Spleen (tissue), 11 donors: ENCODE data around the gene RASL11B. TPM values are rescaled to one million over a fixed set of nuclear protein-coding genes. Genes with fewer than 3 reads are reported as not detected.

Experiments used
- DNase-seq: peaks from one replicate; pipeline ENCODE4 v3.0.0-alpha.2; 2020
- H3K27ac ChIP-seq, 8 donors: fragments of 200-600 bp; sonication (generic) in 7 of 8; 1 replicate in 4 of 8; 2 replicates in 4 of 8; pipeline versions ENCODE4 v1.5.0 to v1.8.0; 2016 to 2021; ENCODE audit warnings: inconsistent platforms in 4 of 8, mild to moderate bottlenecking in 4 of 8, moderate library complexity in 1 of 8
- H3K27me3 ChIP-seq, 7 donors: fragments of 200-600 bp; sonication (generic) in 6 of 7; replicated peaks in 1 of 7; 1 replicate in 4 of 7; 2 replicates in 3 of 7; pipeline versions ENCODE4 v1.5.0 to v1.8.0; 2016 to 2021; ENCODE audit warnings: inconsistent platforms in 3 of 7, mild to moderate bottlenecking in 1 of 7
- H3K36me3 ChIP-seq, 6 donors: fragments of 200-600 bp; sonication (generic) in 5 of 6; 1 replicate in 4 of 6; 2 replicates in 2 of 6; pipeline versions ENCODE4 v1.5.0 to v1.8.0; 2016 to 2021; ENCODE audit warnings: inconsistent platforms in 2 of 6
- H3K4me1 ChIP-seq, 6 donors: fragments of 200-600 bp; sonication (generic) in 5 of 6; 1 replicate in 3 of 6; 2 replicates in 3 of 6; pipeline versions ENCODE4 v1.5.0 to v1.8.0; 2016 to 2021; ENCODE audit warnings: inconsistent platforms in 3 of 6
- H3K4me3 ChIP-seq, 8 donors: fragments of 200-600 bp; sonication (generic) in 7 of 8; 1 replicate in 4 of 8; 2 replicates in 4 of 8; pipeline versions ENCODE4 v1.5.0 to v1.8.0; 2016 to 2021; ENCODE audit warnings: inconsistent platforms in 4 of 8, mild to moderate bottlenecking in 4 of 8, moderate library complexity in 2 of 8
- H3K9me3 ChIP-seq, 8 donors: fragments of 200-600 bp; sonication (generic) in 7 of 8; 1 replicate in 4 of 8; 2 replicates in 4 of 8; pipeline versions ENCODE4 v1.5.0 to v1.8.0; 2016 to 2021; ENCODE audit warnings: inconsistent platforms in 4 of 8
- POLR2A ChIP-seq, 3 donors: fragments of 450-650 bp; IDR thresholded peaks; one replicate each; pipeline ENCODE4 v1.5.1; 2017; ENCODE audit warnings: antibody characterized with exemption in 3 of 3, mild to moderate bottlenecking in 1 of 3
- POLR2AphosphoS5 ChIP-seq, 3 donors: sonication (generic); formaldehyde crosslinking; IDR thresholded peaks; one replicate each; pipeline ENCODE4 v1.5.1; 2017; ENCODE audit warnings: antibody characterized with exemption in 3 of 3
- WGBS, 5 donors: extraction: QIAGEN DNeasy Blood & Tissue Kit in 3 of 5; methylation state at CpG; one replicate each; pipeline versions ENCODE4 v1.1.5 to v1.1.7; 2013 to 2018; 5-methylcytosine and 5-hydroxymethylcytosine counted together
- intact Hi-C: fragments of 100-400 bp; cut with DNase I; formaldehyde crosslinking; loops from one replicate; pipeline ENCODE4 v1.15.0; 2023; ENCODE audit warnings: low total_unique reads
- polyA plus RNA-seq, 3 donors: library from polyadenylated mRNA; stranded (reverse); fragments of 200-250 nt; gene quantifications; one replicate each; pipeline ENCODE4 v1.2.1, GENCODE V29; 2013
- total RNA-seq, 7 donors: library from RNA; depleted of rRNA in 3 of 7; stranded (reverse); fragments of >200 nt in 3 of 7; fragmentation: NEBNext Ultra II Directional in 4 of 7; extraction: Animal tissue kit (Norgen Biotek cat#: 25700) in 4 of 7; gene quantifications; one replicate each; pipeline versions ENCODE4 v1.1.0 to v1.2.1, GENCODE V29; 2016 to 2021
- TF ChIP-seq, protein P1 (sequence below), 11 experiments: fragments of 200-600 bp in 7 of 11; fragments of 450-650 bp in 4 of 11; sonication (generic) in 4 of 11; IDR thresholded peaks in 8 of 11; conservative IDR thresholded peaks in 3 of 11; 1 replicate in 7 of 11; 2 replicates in 4 of 11; pipeline versions ENCODE4 v1.4.0 to v1.8.0; 2016 to 2021; ENCODE audit warnings: antibody characterized with exemption in 11 of 11, inconsistent platforms in 4 of 11, mild to moderate bottlenecking in 1 of 11
- donor health status: healthy with polysubstance abuse.
- donor health status: DM: no; HTN: no; CAD: no; lungs with moderate emphysema.
- donor health status: DM: no; HTN: no; CAD: no.
- donor health status: Bipolar disorder and iron deficiency.
- donor health status: healthy.
- donor health status: DM: no; HTN: no; CAD: no.
- donor health status: DM: yes; HTN: yes; CAD: no.

Gene RASL11B
- total and polyA plus RNA-seq, 10 donors = 4.4 to 55.6 (median 18.9) TPM

DNA sequence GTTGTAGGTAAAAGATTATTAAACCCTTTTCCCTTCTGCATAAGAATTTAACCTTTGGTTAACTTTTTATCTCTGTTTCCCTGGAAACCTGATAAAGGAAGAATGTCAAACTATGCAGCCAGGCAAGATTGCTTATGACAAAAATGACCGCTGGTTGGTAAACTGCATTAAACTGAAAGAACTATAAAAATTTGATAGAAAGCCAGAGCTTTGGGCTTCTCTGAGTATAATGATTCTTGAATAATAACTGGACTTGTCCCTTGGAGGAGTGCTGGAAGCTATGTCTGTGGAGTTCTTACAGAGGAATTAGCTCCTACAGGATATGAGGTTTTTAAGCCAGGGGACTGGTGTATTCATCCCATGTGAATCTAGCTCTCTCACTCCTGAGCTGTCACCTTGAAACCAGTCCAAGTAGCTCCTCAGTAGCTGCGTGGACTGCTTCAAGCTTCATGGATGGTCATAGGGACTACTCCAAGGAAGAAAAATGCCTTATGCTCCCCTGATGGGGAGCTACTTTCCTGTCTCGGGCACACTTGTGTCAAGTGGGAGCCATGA, 52.0 kb downstream of the RASL11B start:
- no peaks in the 10 kb centered on the region for H3K9me3 ChIP-seq
- DNase-seq = no peak
- intact Hi-C loops = no loop called here
- TF ChIP-seq, protein P1, sequence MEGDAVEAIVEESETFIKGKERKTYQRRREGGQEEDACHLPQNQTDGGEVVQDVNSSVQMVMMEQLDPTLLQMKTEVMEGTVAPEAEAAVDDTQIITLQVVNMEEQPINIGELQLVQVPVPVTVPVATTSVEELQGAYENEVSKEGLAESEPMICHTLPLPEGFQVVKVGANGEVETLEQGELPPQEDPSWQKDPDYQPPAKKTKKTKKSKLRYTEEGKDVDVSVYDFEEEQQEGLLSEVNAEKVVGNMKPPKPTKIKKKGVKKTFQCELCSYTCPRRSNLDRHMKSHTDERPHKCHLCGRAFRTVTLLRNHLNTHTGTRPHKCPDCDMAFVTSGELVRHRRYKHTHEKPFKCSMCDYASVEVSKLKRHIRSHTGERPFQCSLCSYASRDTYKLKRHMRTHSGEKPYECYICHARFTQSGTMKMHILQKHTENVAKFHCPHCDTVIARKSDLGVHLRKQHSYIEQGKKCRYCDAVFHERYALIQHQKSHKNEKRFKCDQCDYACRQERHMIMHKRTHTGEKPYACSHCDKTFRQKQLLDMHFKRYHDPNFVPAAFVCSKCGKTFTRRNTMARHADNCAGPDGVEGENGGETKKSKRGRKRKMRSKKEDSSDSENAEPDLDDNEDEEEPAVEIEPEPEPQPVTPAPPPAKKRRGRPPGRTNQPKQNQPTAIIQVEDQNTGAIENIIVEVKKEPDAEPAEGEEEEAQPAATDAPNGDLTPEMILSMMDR (IDR thresholded peaks at IDR 0.05 in 8 of 11, conservative IDR thresholded peaks at IDR 0.05 in 3 of 11) = no peak
- TF ChIP-seq POLR2AphosphoS5 (IDR thresholded peaks at IDR 0.05) = no peak
- TF ChIP-seq POLR2A (IDR thresholded peaks at IDR 0.05) = no peak
- 71 to 80% (median 75%) methylated on average over 3 of the region's 3 CpGs for WGBS, 5 donors
- no peak overlapping the region for H3K27ac ChIP-seq
- peaks cover 0 to 6% (median 0%) of the 10 kb centered on the region in 6 donors for H3K36me3 ChIP-seq
- H3K27me3 ChIP-seq = no peaks in the 10 kb centered on the region
- H3K4me3 ChIP-seq = no peak overlapping the region
- H3K4me1 ChIP-seq = peaks cover 0 to 6% (median 0%) of the 10 kb centered on the region in 6 donors

DNA sequence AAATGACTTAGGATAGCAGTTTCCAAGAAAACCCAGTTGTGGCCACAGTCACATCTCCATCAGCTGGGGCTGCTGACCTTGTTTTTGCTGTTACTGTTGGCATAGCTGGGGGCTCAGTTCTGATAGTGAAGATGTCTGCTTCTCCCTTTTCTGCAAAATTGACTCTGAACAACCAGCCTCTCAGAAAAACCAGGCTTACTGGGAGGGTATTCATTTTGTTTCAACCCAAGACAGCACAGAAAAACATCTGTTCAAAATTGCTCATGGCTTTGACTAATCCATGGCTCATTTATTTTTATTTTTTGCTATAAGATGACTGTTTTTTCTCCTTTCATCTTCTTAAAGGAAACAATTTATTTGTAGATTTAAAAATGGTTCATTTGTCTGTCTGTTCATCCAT, 53.1 kb downstream of the RASL11B start:
- TF ChIP-seq POLR2A (IDR thresholded peaks at IDR 0.05) (no peak), POLR2AphosphoS5 (IDR thresholded peaks at IDR 0.05) (no peak)
- TF ChIP-seq, protein P1 (IDR thresholded peaks at IDR 0.05 in 8 of 11, conservative IDR thresholded peaks at IDR 0.05 in 3 of 11) = no peak
- H3K4me1 ChIP-seq = peaks cover 0 to 6% (median 0%) of the 10 kb centered on the region in 6 donors
- intact Hi-C loops = no loop called here
- no peak overlapping the region for H3K27ac ChIP-seq
- no peak overlapping the region for H3K4me3 ChIP-seq
- H3K27me3 ChIP-seq = no peaks in the 10 kb centered on the region
- no peaks in the 10 kb centered on the region for H3K9me3 ChIP-seq
- no peak for DNase-seq
- peaks cover 0 to 9% (median 0%) of the 10 kb centered on the region in 6 donors for H3K36me3 ChIP-seq

DNA sequence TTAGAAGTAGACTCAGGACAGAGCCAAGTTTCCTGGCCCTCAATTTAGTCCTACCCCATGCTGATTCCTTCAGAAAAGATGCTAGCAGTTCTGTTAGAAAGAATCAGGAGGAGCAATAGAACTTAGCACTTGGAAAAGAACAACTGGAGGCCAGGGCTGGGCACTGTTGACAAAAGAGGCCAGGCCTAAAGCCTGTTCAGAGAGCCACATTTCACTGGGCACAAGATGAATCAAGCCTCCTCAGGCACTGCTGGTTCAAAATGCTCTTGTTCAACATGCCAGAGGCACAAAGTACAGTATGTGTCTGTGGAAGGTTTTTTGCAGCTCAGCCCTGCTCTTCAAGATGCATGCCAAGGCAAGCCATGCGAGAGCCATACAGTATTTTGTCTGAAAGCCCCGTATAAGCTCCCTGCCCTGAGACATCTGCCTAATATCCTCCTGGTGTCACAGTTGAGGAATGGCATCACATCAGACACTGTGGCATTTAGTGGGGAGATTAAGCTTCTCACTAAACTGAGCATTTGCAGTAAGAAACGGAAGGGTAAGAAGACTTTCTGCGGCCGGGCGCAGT, 53.7 kb downstream of the RASL11B start:
- TF ChIP-seq POLR2AphosphoS5 (IDR thresholded peaks at IDR 0.05) (no peak), POLR2A (IDR thresholded peaks at IDR 0.05) (no peak)
- TF ChIP-seq, protein P1 (IDR thresholded peaks at IDR 0.05 in 8 of 11, conservative IDR thresholded peaks at IDR 0.05 in 3 of 11) = no peak
- no peak for DNase-seq
- 93 to 99% (median 95%) methylated on average over 6 of the region's 6 CpGs for WGBS, 5 donors

More for the DNA sequence above, 53.7 kb downstream of the RASL11B start:
- Histone ChIP-seq H3K4me3 (no peak overlapping the region), H3K9me3 (no peaks in the 10 kb centered on the region), H3K27me3 (no peaks in the 10 kb centered on the region), H3K4me1 (peaks cover 0 to 6% (median 0%) of the 10 kb centered on the region in 6 donors), H3K36me3 (peaks cover 0 to 11% (median 0%) of the 10 kb centered on the region in 6 donors), H3K27ac (no peak overlapping the region)
- intact Hi-C loops = no loop called here

Other genes with a start within 250 kb of the RASL11B start
- 10 to 100 TPM in 5 of 7 donors, 1 to 10 TPM in 2; 6.5 to 17.1 (median 10.9) TPM for gene USP46, start 203.0 kb upstream of the RASL11B start, total RNA-seq
- gene USP46, start 203.0 kb upstream of the RASL11B start, polyA plus RNA-seq = 1 to 10 TPM; 1.2 to 2.3 (median 1.5) TPM
- gene ERVMER34-1, start 110.9 kb upstream of the RASL11B start, total RNA-seq = 1 to 10 TPM in 5 of 7 donors, under 1 TPM in 2; 0.46 to 2.6 (median 1.2) TPM
- gene ERVMER34-1, start 110.9 kb upstream of the RASL11B start, polyA plus RNA-seq = under 1 TPM; 0.09 to 0.29 (median 0.19) TPM